ENCODE data around the gene TWIST1.

DNA sequence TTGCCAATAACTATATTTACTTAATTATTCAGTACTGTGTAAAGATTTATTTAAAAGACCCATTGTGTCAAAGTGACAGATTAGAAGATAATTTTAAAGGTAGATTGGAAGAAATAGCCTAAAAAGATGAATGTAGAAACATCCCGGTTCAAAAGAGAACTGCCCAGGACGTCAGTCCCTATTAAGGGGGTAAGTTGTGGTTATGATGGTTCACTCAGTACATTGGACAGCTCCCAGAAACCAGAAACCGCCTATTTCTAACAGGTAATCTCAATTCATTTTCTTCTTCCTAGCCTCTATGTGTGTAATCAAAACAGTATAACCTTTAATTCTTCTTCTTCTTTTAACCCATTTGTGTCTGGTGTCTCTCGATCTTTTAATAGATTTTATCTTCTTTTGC is 29.3 kb upstream of the TWIST1 start:
- TF ChIP-seq CTCF (conservative IDR thresholded peaks at IDR 0.05; ENCODE audit: low read length) (no peak), EZH2phosphoT487 (IDR thresholded peaks at IDR 0.05; ENCODE audit: borderline replicate concordance, low read depth, low read length) (no peak)

Measured in OCI-LY7 (cell line).